ENCODE results near the gene PGM2.

Gene PGM2

DNA sequence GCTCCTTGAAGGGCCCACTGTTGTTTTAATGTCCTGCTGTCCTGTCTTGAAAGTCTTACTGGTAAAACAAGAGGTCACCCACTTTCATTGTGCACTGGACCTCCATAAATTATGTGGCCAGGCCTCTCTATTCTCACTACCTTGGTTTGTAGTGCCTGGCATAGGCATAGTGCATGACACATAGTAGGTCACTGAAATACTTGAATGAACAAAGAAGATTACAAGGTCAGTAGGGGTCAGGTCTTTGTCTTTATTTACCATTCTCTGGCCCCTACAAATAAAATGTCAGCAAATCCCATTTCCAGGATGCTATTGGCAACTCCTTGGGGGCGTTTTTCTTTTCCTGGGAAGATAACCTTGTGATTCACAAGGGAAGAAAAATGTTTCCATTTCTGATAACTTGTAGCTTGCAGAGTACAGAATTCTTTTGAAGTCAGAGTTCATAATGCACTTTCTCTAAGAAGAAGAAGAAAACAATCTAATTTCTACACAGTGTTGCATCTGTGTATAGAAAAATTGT, 1.4 kb downstream of the PGM2 start:
- no peak for DNase-seq

GRCh38 chr4:37828843-37829242, 2.4 kb downstream of the PGM2 start:
- no peak for DNase-seq
- no peak for TF ChIP-seq POLR2A (IDR thresholded peaks at IDR 0.05; ENCODE audit: low read length)
- TF ChIP-seq GATA1 (IDR thresholded peaks at IDR 0.05; ENCODE audit: low read depth, low read length): no peak

More for the DNA sequence above, 1.4 kb downstream of the PGM2 start:
- TF ChIP-seq POLR2A (IDR thresholded peaks at IDR 0.05; ENCODE audit: low read length): no peak
- TF ChIP-seq GATA1 (IDR thresholded peaks at IDR 0.05; ENCODE audit: low read depth, low read length): no peak

GRCh38 chr4:37830640-37831039, 4.2 kb downstream of the PGM2 start:
- DNase-seq: no peak
- TF ChIP-seq POLR2A (IDR thresholded peaks at IDR 0.05; ENCODE audit: low read length) (no peak), GATA1 (IDR thresholded peaks at IDR 0.05; ENCODE audit: low read depth, low read length) (no peak)

DNA sequence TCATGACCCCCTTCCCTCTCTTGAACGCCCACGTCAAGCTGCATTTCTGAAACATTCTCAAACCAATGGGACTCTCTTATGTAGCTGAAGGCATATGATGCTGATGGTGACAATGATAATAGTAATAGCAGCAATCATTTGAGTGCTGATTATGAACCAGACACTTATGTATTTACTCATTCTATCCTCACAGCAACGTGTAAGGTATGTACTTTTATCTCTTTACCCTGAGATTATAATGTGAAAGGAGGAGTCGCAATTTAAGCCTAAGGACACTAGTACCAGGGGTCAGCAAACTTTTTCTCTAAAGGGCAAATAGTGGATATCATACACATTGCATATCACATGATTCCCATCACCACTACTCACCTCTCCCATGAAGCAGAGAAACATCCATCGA, 8.5 kb downstream of the PGM2 start:
- no peak for DNase-seq
- TF ChIP-seq GATA1 (IDR thresholded peaks at IDR 0.05; ENCODE audit: low read depth, low read length): no peak
- TF ChIP-seq POLR2A (IDR thresholded peaks at IDR 0.05; ENCODE audit: low read length): no peak

DNA sequence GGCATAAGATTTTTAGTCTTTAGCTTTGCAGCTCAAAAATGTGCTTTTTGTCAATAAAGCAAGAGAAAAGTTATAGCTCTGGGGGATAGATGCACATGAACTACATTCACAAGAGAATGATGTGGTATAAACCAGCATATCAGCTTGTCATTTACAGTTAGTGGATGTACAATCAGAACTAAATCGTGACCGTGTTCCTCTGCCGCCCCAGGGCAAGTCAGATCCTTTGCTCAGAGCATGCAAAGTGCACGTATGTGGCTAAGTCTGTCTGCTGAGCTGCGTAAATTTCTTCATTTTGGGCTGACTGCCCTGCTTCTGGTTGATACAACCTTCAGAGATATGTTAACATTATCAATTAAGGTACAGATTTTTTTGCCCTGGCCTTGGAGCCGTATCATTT, 9.3 kb downstream of the PGM2 start:
- TF ChIP-seq GATA1 (IDR thresholded peaks at IDR 0.05; ENCODE audit: low read depth, low read length) (no peak), POLR2A (IDR thresholded peaks at IDR 0.05; ENCODE audit: low read length) (no peak)
- no peak for DNase-seq

- no peak for DNase-seq
- TF ChIP-seq POLR2A (IDR thresholded peaks at IDR 0.05; ENCODE audit: low read length): no peak
- no peak for TF ChIP-seq GATA1 (IDR thresholded peaks at IDR 0.05; ENCODE audit: low read depth, low read length)
These were observed 9.8 kb downstream of the PGM2 start for GRCh38 chr4:37836274-37836673.

DNA sequence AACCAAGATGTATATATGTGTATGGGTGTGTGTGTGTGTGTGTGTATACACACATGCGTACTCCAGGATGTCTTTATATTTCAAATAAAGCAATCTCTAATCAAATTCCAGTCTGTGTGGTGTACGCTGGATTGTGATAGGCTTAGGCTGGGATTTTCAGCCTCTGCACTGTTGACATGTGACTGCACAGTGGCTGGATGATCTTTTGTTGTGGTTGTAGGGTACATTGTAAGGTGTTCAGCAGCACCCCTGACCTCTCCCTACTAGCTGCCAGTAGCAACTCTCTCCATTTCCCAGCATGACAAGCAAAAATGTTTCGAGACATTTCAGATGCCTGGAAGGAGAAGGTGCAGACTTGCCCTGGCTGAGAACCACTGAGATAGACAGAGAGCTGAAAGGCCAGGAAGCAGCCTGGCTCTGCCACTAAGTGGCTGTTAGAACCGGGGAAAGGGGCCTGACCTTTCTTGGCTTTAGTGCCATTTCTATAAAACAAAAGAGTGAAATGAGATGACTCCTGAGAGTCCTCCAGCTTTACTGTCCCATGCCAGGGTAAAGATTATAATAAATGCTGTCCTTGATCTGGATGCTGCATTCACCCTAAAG, 10.5 kb downstream of the PGM2 start:
- TF ChIP-seq GATA1 (IDR thresholded peaks at IDR 0.05; ENCODE audit: low read depth, low read length): no peak
- no peak for TF ChIP-seq POLR2A (IDR thresholded peaks at IDR 0.05; ENCODE audit: low read length)
- DNase-seq: no peak

GRCh38 chr4:37837446-37837845, 11.0 kb downstream of the PGM2 start:
- no peak for TF ChIP-seq GATA1 (IDR thresholded peaks at IDR 0.05; ENCODE audit: low read depth, low read length)
- TF ChIP-seq POLR2A (IDR thresholded peaks at IDR 0.05; ENCODE audit: low read length): no peak
- no peak for DNase-seq

DNA sequence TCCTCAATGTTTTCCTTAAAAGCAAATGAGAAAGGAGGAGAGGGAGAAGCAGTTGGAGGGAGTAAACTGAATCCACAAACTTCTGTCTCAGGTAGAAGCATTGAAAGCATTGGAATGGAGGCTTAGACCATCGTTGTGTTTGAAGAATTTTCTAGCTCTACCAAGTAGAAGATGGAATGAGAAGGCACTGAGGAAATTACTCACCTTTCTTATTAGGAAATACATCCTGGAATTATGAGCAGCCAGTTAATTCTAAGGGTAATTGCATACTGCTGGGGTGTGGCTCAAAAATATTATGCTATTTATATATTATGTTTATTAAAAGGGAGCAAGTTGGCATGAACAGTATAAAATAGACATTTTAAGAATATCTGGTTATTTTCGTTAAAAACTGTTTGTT, 12.9 kb downstream of the PGM2 start:
- TF ChIP-seq POLR2A (IDR thresholded peaks at IDR 0.05; ENCODE audit: low read length) (no peak), GATA1 (IDR thresholded peaks at IDR 0.05; ENCODE audit: low read depth, low read length) (no peak)
- no peak for DNase-seq

- DNase-seq: no peak
- TF ChIP-seq POLR2A (IDR thresholded peaks at IDR 0.05; ENCODE audit: low read length) (no peak), GATA1 (IDR thresholded peaks at IDR 0.05; ENCODE audit: low read depth, low read length) (no peak)
These were observed 17.7 kb downstream of the PGM2 start for GRCh38 chr4:37844204-37844603.

- no peak for DNase-seq
- no peak for TF ChIP-seq GATA1 (IDR thresholded peaks at IDR 0.05; ENCODE audit: low read depth, low read length)
- no peak for TF ChIP-seq POLR2A (IDR thresholded peaks at IDR 0.05; ENCODE audit: low read length)
These were observed 18.7 kb downstream of the PGM2 start for GRCh38 chr4:37845201-37845600.

GRCh38 chr4:37847311-37847884, 20.9 kb downstream of the PGM2 start:
- no peak for DNase-seq
- no peak for TF ChIP-seq GATA1 (IDR thresholded peaks at IDR 0.05; ENCODE audit: low read depth, low read length)
- no peak for TF ChIP-seq POLR2A (IDR thresholded peaks at IDR 0.05; ENCODE audit: low read length)

GRCh38 chr4:37852376-37852775, 25.9 kb downstream of the PGM2 start:
- TF ChIP-seq POLR2A (IDR thresholded peaks at IDR 0.05; ENCODE audit: low read length): no peak
- TF ChIP-seq GATA1 (IDR thresholded peaks at IDR 0.05; ENCODE audit: low read depth, low read length): no peak
- no peak for DNase-seq

DNA sequence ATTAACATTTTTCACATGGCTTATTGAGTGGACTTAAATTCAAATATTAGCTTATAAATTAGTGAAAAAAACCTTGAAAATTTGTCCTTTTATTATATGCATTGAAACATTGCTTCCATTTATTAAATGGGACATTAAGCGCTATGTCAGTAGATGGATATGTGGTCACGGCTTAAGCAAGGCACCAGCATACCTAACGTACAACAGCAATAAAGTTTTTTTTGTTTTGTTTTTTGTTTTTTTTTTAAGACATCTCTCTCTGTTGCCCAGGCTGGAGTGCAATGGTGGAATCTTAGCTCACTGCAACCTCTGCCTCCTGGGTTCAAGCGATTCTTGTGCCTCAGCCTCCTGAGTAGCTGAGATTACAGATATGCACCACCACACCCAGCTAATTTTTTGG, 31.6 kb downstream of the PGM2 start:
- no peak for TF ChIP-seq POLR2A (IDR thresholded peaks at IDR 0.05; ENCODE audit: low read length)
- no peak for TF ChIP-seq GATA1 (IDR thresholded peaks at IDR 0.05; ENCODE audit: low read depth, low read length)
- no peak for DNase-seq

- DNase-seq: no peak
- TF ChIP-seq POLR2A (IDR thresholded peaks at IDR 0.05; ENCODE audit: low read length) (no peak), GATA1 (IDR thresholded peaks at IDR 0.05; ENCODE audit: low read depth, low read length) (no peak)
These were observed 32.4 kb downstream of the PGM2 start for GRCh38 chr4:37858872-37859271.

All from erythroblast (primary cell).